IMR-90 (cell line): Measurements from ENCODE around the gene TPX2. TPM values are rescaled to one million over a fixed set of nuclear protein-coding genes. Genes with fewer than 3 reads are reported as not detected.

ENCODE experiments used
- ATAC-seq: fragments of 200-7000 bp; cut with Tn5 transposase; 2 replicates; pipeline ENCODE4 v1.9.1; 2020; ENCODE audit warnings: low read depth, mild to moderate bottlenecking, moderate library complexity
- BruUV-seq: library from RNA; stranded (reverse); fragments of 400-500 nt; replicated peaks from 2 replicates; lab custom pipeline; 2021; lab: Mats Ljungman, UMichigan
- CTCF ChIA-PET: fragments of 300-600 bp; formaldehyde crosslinking; extraction: SDS; loops from one replicate; lab custom pipeline; 2021; ENCODE audit warnings: antibody characterized with exemption; lab: Yijun Ruan, JAX
- POLR2A ChIA-PET: fragments of 300-600 bp; sonication (Branson Sonifier 250); formaldehyde crosslinking; loops from one replicate; lab custom pipeline; 2022; ENCODE audit warnings: antibody characterized with exemption; ENCODE audit not compliant: unreplicated experiment; lab: Charles Lee
- DNase-seq: peaks from one replicate; pipeline ENCODE4 v3.0.0; 2013
- H2AFZ ChIP-seq: replicated peaks from 2 replicates; pipeline ENCODE3; 2013; ENCODE audit warnings: low read length, mild to moderate bottlenecking; ENCODE audit not compliant: poor library complexity
- H2AK5ac ChIP-seq: 2 replicates; pipeline ENCODE4 v1.6.1; 2013; ENCODE audit warnings: low read depth, low read length, inconsistent platforms
- H2AK9ac ChIP-seq: replicated peaks from 2 replicates; pipeline ENCODE3; 2013; ENCODE audit warnings: mild to moderate bottlenecking, low read depth, low read length, moderate library complexity; ENCODE audit not compliant: poor library complexity
- H2BK120ac ChIP-seq: 2 replicates; pipeline ENCODE4 v1.6.1; 2013; ENCODE audit warnings: low read depth, low read length, inconsistent platforms
- H2BK15ac ChIP-seq: 3 replicates; pipeline ENCODE4 v1.6.1; 2013; ENCODE audit warnings: low read depth, low read length, inconsistent platforms
- H2BK20ac ChIP-seq: 2 replicates; pipeline ENCODE4 v1.6.1; 2013; ENCODE audit warnings: low read depth, mild to moderate bottlenecking, inconsistent platforms, low read length, moderate library complexity
- H2BK5ac ChIP-seq: 2 replicates; pipeline ENCODE4 v1.6.1; 2013; ENCODE audit warnings: mild to moderate bottlenecking, low read depth, low read length, inconsistent platforms; ENCODE audit not compliant: poor library complexity, severe bottlenecking
- H3K14ac ChIP-seq: replicated peaks from 2 replicates; pipeline ENCODE4 v1.6.1; 2013; ENCODE audit warnings: low read depth, low read length, inconsistent platforms
- H3K18ac ChIP-seq: 2 replicates; pipeline ENCODE4 v1.6.1; 2013; ENCODE audit warnings: low read depth, low read length, control low read depth
- H3K23ac ChIP-seq: 2 replicates; pipeline ENCODE4 v1.6.1; 2013; ENCODE audit warnings: low read depth, low read length, inconsistent platforms
- H3K27ac ChIP-seq: 2 replicates; pipeline ENCODE4 v1.5.1; 2013; ENCODE audit warnings: mild to moderate bottlenecking, control low read depth, low read length; ENCODE audit not compliant: insufficient read depth
- H3K27me3 ChIP-seq: 2 replicates; pipeline ENCODE4 v1.6.1; 2013; ENCODE audit warnings: low read length; ENCODE audit not compliant: control insufficient read depth, insufficient read depth
- H3K36me3 ChIP-seq: 2 replicates; pipeline ENCODE4 v1.6.1; 2013; ENCODE audit warnings: low read length, mixed read lengths; ENCODE audit not compliant: control insufficient read depth, insufficient read depth
- H3K4ac ChIP-seq: 2 replicates; pipeline ENCODE4 v1.6.1; 2013; ENCODE audit warnings: low read depth, low read length, inconsistent platforms
- H3K4me1 ChIP-seq: 2 replicates; pipeline ENCODE4 v1.6.1; 2013; ENCODE audit warnings: low read length, mixed read lengths; ENCODE audit not compliant: control insufficient read depth, insufficient read depth
- H3K4me2 ChIP-seq: 2 replicates; pipeline ENCODE4 v1.6.1; 2013; ENCODE audit warnings: low read depth, mild to moderate bottlenecking, control low read depth, low read length, moderate library complexity
- H3K4me3 ChIP-seq: 2 replicates; pipeline ENCODE4 v1.5.1; 2013; ENCODE audit warnings: low read depth, mild to moderate bottlenecking, control low read depth, low read length, moderate library complexity; ENCODE audit not compliant: insufficient read depth
- H3K56ac ChIP-seq: 2 replicates; pipeline ENCODE4 v1.6.1; 2013; ENCODE audit warnings: low read length, inconsistent platforms; ENCODE audit not compliant: insufficient read depth; ENCODE audit errors: extremely low read depth
- H3K79me1 ChIP-seq, 2 experiments: 2 replicates each; pipeline ENCODE4 v1.6.1; 2013; ENCODE audit warnings: low read length in 2 of 2, inconsistent platforms in 1 of 2, low read depth in 1 of 2
- H3K9ac ChIP-seq: 2 replicates; pipeline ENCODE4 v1.6.1; 2013; ENCODE audit warnings: low read depth, low read length, control low read depth
- H3K9me1 ChIP-seq: 2 replicates; pipeline ENCODE4 v1.6.1; 2013; ENCODE audit warnings: low read length, inconsistent platforms; ENCODE audit not compliant: insufficient read depth
- H3K9me3 ChIP-seq: 2 replicates; pipeline ENCODE4 v1.6.1; 2013; ENCODE audit warnings: low read length; ENCODE audit not compliant: control insufficient read depth, insufficient read depth
- H4K20me1 ChIP-seq: 2 replicates; pipeline ENCODE4 v1.6.1; 2013; ENCODE audit warnings: low read length, inconsistent platforms; ENCODE audit not compliant: insufficient read depth
- H4K5ac ChIP-seq: 2 replicates; pipeline ENCODE4 v1.6.1; 2013; ENCODE audit warnings: mild to moderate bottlenecking, low read depth, low read length, control low read depth
- H4K8ac ChIP-seq, 2 experiments: 2 replicates each; pipeline ENCODE4 v1.6.1; 2013; ENCODE audit warnings: low read depth in 2 of 2, low read length in 2 of 2, control low read depth in 1 of 2, inconsistent platforms in 1 of 2
- H4K91ac ChIP-seq: 2 replicates; pipeline ENCODE4 v1.6.1; 2013; ENCODE audit warnings: low read depth, low read length, inconsistent platforms; ENCODE audit not compliant: insufficient read depth
- CEBPB ChIP-seq: IDR thresholded peaks from 2 replicates; pipeline ENCODE4 v1.6.1; 2012; ENCODE audit warnings: low read depth, low read length, improper control_type of control experiment
- CHD1 ChIP-seq: IDR thresholded peaks from 2 replicates; pipeline ENCODE4 v1.6.1; 2012; ENCODE audit warnings: low read depth, low read length, improper control_type of control experiment
- FOS ChIP-seq: fragments of 150-350 bp; IDR thresholded peaks from 2 replicates; pipeline ENCODE4 v1.6.1; 2016; ENCODE audit warnings: low read depth, low read length
- MAFK ChIP-seq: IDR thresholded peaks from 2 replicates; pipeline ENCODE4 v1.6.1; 2012; ENCODE audit warnings: low read depth, low read length, improper control_type of control experiment
- MAZ ChIP-seq: IDR thresholded peaks from 2 replicates; pipeline ENCODE4 v1.6.1; 2012; ENCODE audit warnings: low read depth, mild to moderate bottlenecking, low read length, improper control_type of control experiment, moderate library complexity, borderline replicate concordance
- MXI1 ChIP-seq: IDR thresholded peaks from 2 replicates; pipeline ENCODE4 v1.6.1; 2012; ENCODE audit warnings: low read depth, mild to moderate bottlenecking, low read length, moderate library complexity, borderline replicate concordance
- NFE2L2 ChIP-seq: fragments of 150-350 bp; IDR thresholded peaks from 2 replicates; pipeline ENCODE4 v1.6.1; 2016; ENCODE audit warnings: low read depth, mild to moderate bottlenecking, low read length
- POLR2A ChIP-seq: IDR thresholded peaks from 2 replicates; pipeline ENCODE4 v1.6.1; 2012; ENCODE audit warnings: mild to moderate bottlenecking, low read depth, low read length
- RAD21 ChIP-seq: IDR thresholded peaks from 2 replicates; pipeline ENCODE4 v1.6.1; 2012; ENCODE audit warnings: low read length, improper control_type of control experiment
- RCOR1 ChIP-seq: IDR thresholded peaks from 2 replicates; pipeline ENCODE4 v1.6.1; 2012; ENCODE audit warnings: mild to moderate bottlenecking, low read length, improper control_type of control experiment; ENCODE audit not compliant: insufficient replicate concordance
- SMC3 ChIP-seq: fragments of 150-350 bp; IDR thresholded peaks from 2 replicates; pipeline ENCODE4 v1.6.1; 2016; ENCODE audit warnings: low read depth, mild to moderate bottlenecking, antibody characterized with exemption, low read length, moderate library complexity
- WGBS, 2 experiments: methylation state at CpG; one replicate each; pipeline versions ENCODE4 v1.1.5 to v1.1.7; 2013; ENCODE audit warnings: missing lambda C conversion rate in 2 of 2; ENCODE audit not compliant: insufficient read length in 1 of 2; ENCODE audit errors: extremely low coverage in 2 of 2; 5-methylcytosine and 5-hydroxymethylcytosine counted together
- dilution Hi-C: fragments of 300-500 bp; cut with HindIII; formaldehyde crosslinking; loops from one replicate; pipeline ENCODE4 v1.14.3; 2018; ENCODE audit warnings: low sequenced_read_pairs; ENCODE audit not compliant: unreplicated experiment
- in situ Hi-C: fragments of 300-500 bp; cut with MboI; formaldehyde crosslinking; loops from 3 replicates; pipeline ENCODE4 v1.14.3; 2019; ENCODE audit warnings: low sequenced_read_pairs, inconsistent platforms, mixed read lengths
- intact Hi-C: fragments of 100-400 bp; cut with micrococcal nuclease; formaldehyde crosslinking; loops from 2 replicates; pipeline ENCODE4 v1.10.0; 2022
- polyA plus RNA-seq, 3 experiments: library from polyadenylated mRNA; depleted of rRNA; stranded (reverse); fragments of >200 nt; gene quantifications; 2 replicates each; pipeline ENCODE4 v1.2.3, GENCODE V29; 2012; ENCODE audit warnings: low replicate concordance in 1 of 3
- total RNA-seq: library from RNA; depleted of rRNA; stranded (reverse); fragments of >200 nt; gene quantifications from 2 replicates; pipeline ENCODE4 v1.2.3, GENCODE V29; 2012
- TF ChIP-seq, protein P1 (sequence below): fragments of 150-350 bp; IDR thresholded peaks from 2 replicates; pipeline ENCODE4 v1.6.1; 2017; ENCODE audit warnings: mild to moderate bottlenecking, antibody characterized with exemption, low read length, low read depth
- TF ChIP-seq, protein P2 (sequence below): fragments of 150-350 bp; IDR thresholded peaks from 2 replicates; pipeline ENCODE4 v1.6.1; 2016; ENCODE audit warnings: low read depth, mild to moderate bottlenecking, low read length, moderate library complexity, borderline replicate concordance
- TF ChIP-seq, protein P3 (sequence below): conservative IDR thresholded peaks from 2 replicates; pipeline ENCODE4 v1.5.1; 2012; ENCODE audit warnings: mild to moderate bottlenecking, low read depth, low read length, improper control_type of control experiment

Gene TPX2
- total and polyA plus RNA-seq, 2 of the 4 experiments (the other 2 are of a cell fraction): 28.5 to 72.2 TPM

DNA sequence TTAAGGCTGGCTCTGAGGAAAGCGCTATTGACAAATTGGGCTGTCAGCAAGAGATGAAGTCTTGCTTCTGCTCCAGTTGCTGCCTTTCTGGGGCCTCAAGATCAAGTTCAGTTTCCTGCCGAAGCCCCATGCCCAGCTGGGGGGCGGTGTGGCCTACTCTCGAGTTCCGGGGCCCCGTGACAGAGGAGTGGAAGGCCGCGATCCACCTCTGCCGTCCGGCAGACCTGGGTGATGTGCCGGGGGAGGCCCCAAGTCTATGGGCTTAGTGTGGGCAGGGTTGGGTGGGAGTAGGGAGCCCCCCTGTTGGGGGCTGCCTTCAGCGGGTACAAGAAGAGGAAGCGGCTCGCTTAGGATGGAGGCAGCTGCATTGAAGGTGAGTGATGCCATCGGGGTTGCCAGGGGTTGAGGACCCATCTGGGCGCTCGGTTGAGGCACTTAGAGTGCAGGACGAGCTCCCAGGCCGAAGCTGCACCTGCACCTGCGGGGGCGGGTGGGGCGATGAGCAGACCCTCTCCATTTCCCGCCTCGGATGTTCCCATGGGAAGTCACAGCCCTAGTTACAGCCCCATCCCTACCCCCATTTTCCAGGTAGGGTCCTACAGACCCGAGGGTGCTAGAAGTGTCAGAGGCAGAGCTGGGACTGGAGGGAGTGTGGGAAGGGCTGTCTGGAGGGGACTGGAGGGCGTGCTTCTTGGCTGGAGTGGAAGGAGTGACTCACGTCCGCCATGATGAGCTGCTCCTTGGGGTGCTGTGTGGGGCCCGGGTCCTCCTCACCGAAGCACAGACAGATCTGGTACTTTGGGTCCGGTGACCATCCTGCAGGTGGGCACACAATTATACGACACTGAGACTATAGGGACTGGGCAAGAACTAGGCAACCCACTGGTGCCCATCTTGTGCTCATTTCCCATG lies 109.3 kb downstream of the TPX2 start:
- Histone ChIP-seq H3K79me1 (no peaks in the 10 kb centered on the region), H2AK5ac (no peak overlapping the region), H2AK9ac (no peak overlapping the region), H3K23ac (no peak overlapping the region), H3K4me2 (no peak overlapping the region), H4K20me1 (peaks cover 4% of the 10 kb centered on the region), H3K9me1 (no peaks in the 10 kb centered on the region), H2BK15ac (no peak overlapping the region), H3K36me3 (no peaks in the 10 kb centered on the region), H3K4me1 (no peaks in the 10 kb centered on the region), H3K4me3 (no peak overlapping the region), H3K27ac (no peak overlapping the region), H3K18ac (no peak overlapping the region), H3K9me3 (no peaks in the 10 kb centered on the region), H3K4ac (no peak overlapping the region), H4K8ac (no peak overlapping the region), H2BK20ac (no peak overlapping the region), H3K56ac (no peak overlapping the region), H2BK120ac (no peak overlapping the region), H3K14ac (no peak overlapping the region), H3K9ac (no peak overlapping the region), H2AFZ (no peak overlapping the region), H3K27me3 (peaks cover 49% of the 10 kb centered on the region), H4K5ac (no peak overlapping the region), H4K91ac (no peak overlapping the region), H2BK5ac (no peak overlapping the region)
- dilution Hi-C loops: no loop called here
- 82% methylated on average over 14 of the region's 32 CpGs; no CpG with 5 or more reads in 1 of the 2 experiments for whole genome bisulfite sequencing, 2 experiments
- DNase-seq (no peak), ATAC-seq (no peak)
- BruUV-seq: no TSS peak
- intact Hi-C loops: no loop called here
- in situ Hi-C loops: loop anchor here (25.0 kb wide), 2 partner anchors 639 to 814 kb away; partner anchors contain the start of gene C20orf203
- POLR2A ChIA-PET: no interaction called here
- CTCF ChIA-PET: interaction anchor here (0.7 to 1.5 kb wide), 2 partner anchors 10 to 294 kb away, joined by 3 read pairs; no protein-coding TSS in a partner anchor
- TF ChIP-seq NFE2L2: no peak
- TF ChIP-seq POLR2A: no peak
- TF ChIP-seq CHD1: no peak
- no peak for TF ChIP-seq SMC3
- TF ChIP-seq MXI1: no peak
- no peak for TF ChIP-seq RAD21
- no peak for TF ChIP-seq MAFK
- TF ChIP-seq MAZ: no peak
- no peak for TF ChIP-seq CEBPB
- TF ChIP-seq, protein P1, sequence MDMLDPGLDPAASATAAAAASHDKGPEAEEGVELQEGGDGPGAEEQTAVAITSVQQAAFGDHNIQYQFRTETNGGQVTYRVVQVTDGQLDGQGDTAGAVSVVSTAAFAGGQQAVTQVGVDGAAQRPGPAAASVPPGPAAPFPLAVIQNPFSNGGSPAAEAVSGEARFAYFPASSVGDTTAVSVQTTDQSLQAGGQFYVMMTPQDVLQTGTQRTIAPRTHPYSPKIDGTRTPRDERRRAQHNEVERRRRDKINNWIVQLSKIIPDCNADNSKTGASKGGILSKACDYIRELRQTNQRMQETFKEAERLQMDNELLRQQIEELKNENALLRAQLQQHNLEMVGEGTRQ: no peak
- TF ChIP-seq, protein P2, sequence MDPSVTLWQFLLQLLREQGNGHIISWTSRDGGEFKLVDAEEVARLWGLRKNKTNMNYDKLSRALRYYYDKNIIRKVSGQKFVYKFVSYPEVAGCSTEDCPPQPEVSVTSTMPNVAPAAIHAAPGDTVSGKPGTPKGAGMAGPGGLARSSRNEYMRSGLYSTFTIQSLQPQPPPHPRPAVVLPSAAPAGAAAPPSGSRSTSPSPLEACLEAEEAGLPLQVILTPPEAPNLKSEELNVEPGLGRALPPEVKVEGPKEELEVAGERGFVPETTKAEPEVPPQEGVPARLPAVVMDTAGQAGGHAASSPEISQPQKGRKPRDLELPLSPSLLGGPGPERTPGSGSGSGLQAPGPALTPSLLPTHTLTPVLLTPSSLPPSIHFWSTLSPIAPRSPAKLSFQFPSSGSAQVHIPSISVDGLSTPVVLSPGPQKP: no peak
- TF ChIP-seq FOS: no peak
- no peak for TF ChIP-seq RCOR1
- TF ChIP-seq, protein P3, sequence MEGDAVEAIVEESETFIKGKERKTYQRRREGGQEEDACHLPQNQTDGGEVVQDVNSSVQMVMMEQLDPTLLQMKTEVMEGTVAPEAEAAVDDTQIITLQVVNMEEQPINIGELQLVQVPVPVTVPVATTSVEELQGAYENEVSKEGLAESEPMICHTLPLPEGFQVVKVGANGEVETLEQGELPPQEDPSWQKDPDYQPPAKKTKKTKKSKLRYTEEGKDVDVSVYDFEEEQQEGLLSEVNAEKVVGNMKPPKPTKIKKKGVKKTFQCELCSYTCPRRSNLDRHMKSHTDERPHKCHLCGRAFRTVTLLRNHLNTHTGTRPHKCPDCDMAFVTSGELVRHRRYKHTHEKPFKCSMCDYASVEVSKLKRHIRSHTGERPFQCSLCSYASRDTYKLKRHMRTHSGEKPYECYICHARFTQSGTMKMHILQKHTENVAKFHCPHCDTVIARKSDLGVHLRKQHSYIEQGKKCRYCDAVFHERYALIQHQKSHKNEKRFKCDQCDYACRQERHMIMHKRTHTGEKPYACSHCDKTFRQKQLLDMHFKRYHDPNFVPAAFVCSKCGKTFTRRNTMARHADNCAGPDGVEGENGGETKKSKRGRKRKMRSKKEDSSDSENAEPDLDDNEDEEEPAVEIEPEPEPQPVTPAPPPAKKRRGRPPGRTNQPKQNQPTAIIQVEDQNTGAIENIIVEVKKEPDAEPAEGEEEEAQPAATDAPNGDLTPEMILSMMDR: no peak
